ENCODE measurements around the gene FER.

FER gene

DNA sequence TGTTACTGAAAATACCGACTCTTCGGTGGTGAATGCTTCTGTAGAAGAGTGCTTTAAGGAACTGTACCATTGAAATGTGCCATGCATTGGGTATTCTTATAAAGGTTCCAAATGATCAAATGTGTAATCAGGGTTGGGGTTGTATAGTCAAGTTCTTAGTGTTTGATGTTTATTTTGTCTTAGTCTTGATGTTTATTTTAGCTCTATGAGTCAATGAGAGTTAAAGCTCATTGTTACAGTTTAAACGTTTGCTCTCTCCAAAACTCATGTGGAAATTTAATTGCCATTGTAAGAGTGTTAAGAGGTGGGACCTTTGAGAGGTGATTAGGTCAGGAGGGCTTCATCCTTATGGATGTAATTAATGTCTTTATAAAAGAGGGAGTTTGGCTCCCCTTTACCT is 153.0 kb downstream of the FER start:
- H3K4me3 Mint-ChIP-seq, result no peak overlapping the region
- peaks cover 8% of the 10 kb centered on the region for H3K4me1 Mint-ChIP-seq
- ATAC-seq (ENCODE audit: low read depth) (no peak), DNase-seq (ENCODE audit: low spot score in 2 of 2) (no peak)
- no peaks in the 10 kb centered on the region for H3K27me3 Mint-ChIP-seq
- no peak overlapping the region for H3K27ac Mint-ChIP-seq
- peaks cover 17% of the 10 kb centered on the region for H3K36me3 Mint-ChIP-seq
- H3K9me3 Mint-ChIP-seq, result no peaks in the 10 kb centered on the region

GRCh38 chr5:108905805-108906204 is 158.1 kb downstream of the FER start:
- no peak for DNase-seq (ENCODE audit: low spot score in 2 of 2)
- Mint-ChIP-seq H3K9me3 (peaks cover 2% of the 10 kb centered on the region), H3K27me3 (no peaks in the 10 kb centered on the region), H3K36me3 (peaks cover 11% of the 10 kb centered on the region), H3K4me3 (no peak overlapping the region), H3K4me1 (no peaks in the 10 kb centered on the region), H3K27ac (no peak overlapping the region)
- ATAC-seq (ENCODE audit: low read depth), result no peak

DNA sequence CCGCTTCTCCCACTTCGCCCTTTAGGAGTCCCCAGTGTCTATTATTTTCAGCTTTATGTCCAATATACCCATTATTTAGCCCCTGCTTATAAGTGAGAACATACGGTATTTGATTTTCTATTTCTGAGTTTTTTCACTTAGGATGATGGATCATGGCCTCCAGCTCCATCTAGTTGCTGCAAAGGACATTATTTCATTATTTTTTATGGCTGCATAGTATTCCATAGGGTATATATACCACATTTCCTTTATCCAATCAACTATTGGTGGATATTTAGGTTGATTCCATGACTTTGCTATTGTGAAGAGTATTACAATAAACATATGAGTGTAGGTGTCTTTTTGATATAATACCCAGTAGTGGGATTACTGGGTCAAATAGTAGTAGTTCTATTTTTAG is 162.9 kb downstream of the FER start:
- no peak for DNase-seq (ENCODE audit: low spot score in 2 of 2)
- no peaks in the 10 kb centered on the region for H3K27me3 Mint-ChIP-seq
- peaks cover 18% of the 10 kb centered on the region for H3K36me3 Mint-ChIP-seq
- peaks cover 5% of the 10 kb centered on the region for H3K9me3 Mint-ChIP-seq
- peaks cover 5% of the 10 kb centered on the region for H3K4me1 Mint-ChIP-seq
- H3K27ac Mint-ChIP-seq, result no peak overlapping the region
- no peak overlapping the region for H3K4me3 Mint-ChIP-seq
- ATAC-seq (ENCODE audit: low read depth), result no peak

- no peak for DNase-seq (ENCODE audit: low spot score in 2 of 2)
- peak; percentile 83 for ATAC-seq (ENCODE audit: low read depth)
- H3K36me3 Mint-ChIP-seq, result peaks cover 19% of the 10 kb centered on the region
- no peak overlapping the region for H3K4me3 Mint-ChIP-seq
- H3K27me3 Mint-ChIP-seq, result no peaks in the 10 kb centered on the region
- H3K27ac Mint-ChIP-seq, result no peak overlapping the region
- peaks cover 5% of the 10 kb centered on the region for H3K4me1 Mint-ChIP-seq
- peaks cover 5% of the 10 kb centered on the region for H3K9me3 Mint-ChIP-seq
Observed at GRCh38 chr5:108911055-108911454, 163.4 kb downstream of the FER start.

DNA sequence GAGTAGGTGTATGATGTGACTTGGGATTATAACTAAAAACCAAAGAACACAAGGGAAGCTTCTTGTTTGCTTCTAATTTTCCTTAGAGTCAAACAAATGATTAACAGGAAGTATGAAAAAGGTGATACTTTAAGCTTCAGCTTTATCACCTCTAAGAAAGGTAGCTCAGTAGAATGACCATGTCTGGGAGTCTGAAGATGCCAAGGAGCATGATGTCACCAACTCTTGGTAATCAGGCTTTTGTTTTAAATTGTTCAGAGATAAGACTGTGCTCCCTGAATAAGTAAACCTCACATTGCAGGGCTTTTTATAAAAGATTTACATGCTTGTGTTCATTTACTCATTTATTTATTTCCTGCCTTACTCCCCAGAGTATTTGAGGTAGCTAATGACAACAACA is 169.9 kb downstream of the FER start:
- Mint-ChIP-seq H3K9me3 (no peaks in the 10 kb centered on the region), H3K4me1 (no peaks in the 10 kb centered on the region), H3K27ac (no peak overlapping the region), H3K36me3 (peaks cover 5% of the 10 kb centered on the region), H3K27me3 (no peaks in the 10 kb centered on the region), H3K4me3 (no peak overlapping the region)
- DNase-seq (ENCODE audit: low spot score in 2 of 2) (no peak), ATAC-seq (ENCODE audit: low read depth) (no peak)

- no peak for DNase-seq (ENCODE audit: low spot score in 2 of 2)
- ATAC-seq (ENCODE audit: low read depth), result no peak
- Mint-ChIP-seq H3K4me3 (no peak overlapping the region), H3K27me3 (no peaks in the 10 kb centered on the region), H3K9me3 (no peaks in the 10 kb centered on the region), H3K27ac (no peak overlapping the region), H3K36me3 (peaks cover 2% of the 10 kb centered on the region), H3K4me1 (no peaks in the 10 kb centered on the region)
Observed at GRCh38 chr5:108919591-108920326, 172.1 kb downstream of the FER start.

- no peaks in the 10 kb centered on the region for H3K4me1 Mint-ChIP-seq
- ATAC-seq (ENCODE audit: low read depth), result no peak
- DNase-seq (ENCODE audit: low spot score in 2 of 2), result no peak
- no peak overlapping the region for H3K4me3 Mint-ChIP-seq
- no peaks in the 10 kb centered on the region for H3K9me3 Mint-ChIP-seq
- H3K27ac Mint-ChIP-seq, result no peak overlapping the region
- no peaks in the 10 kb centered on the region for H3K27me3 Mint-ChIP-seq
- no peaks in the 10 kb centered on the region for H3K36me3 Mint-ChIP-seq
Observed at GRCh38 chr5:108924457-108924961, 176.8 kb downstream of the FER start.

- no peaks in the 10 kb centered on the region for H3K27me3 Mint-ChIP-seq
- H3K9me3 Mint-ChIP-seq, result no peaks in the 10 kb centered on the region
- no peaks in the 10 kb centered on the region for H3K36me3 Mint-ChIP-seq
- H3K4me1 Mint-ChIP-seq, result no peaks in the 10 kb centered on the region
- no peak for DNase-seq (ENCODE audit: low spot score in 2 of 2)
- no peak for ATAC-seq (ENCODE audit: low read depth)
- no peak overlapping the region for H3K27ac Mint-ChIP-seq
- no peak overlapping the region for H3K4me3 Mint-ChIP-seq
Observed at GRCh38 chr5:108925073-108925472, 177.4 kb downstream of the FER start.

GRCh38 chr5:108930107-108930506 is 182.4 kb downstream of the FER start:
- H3K4me1 Mint-ChIP-seq, result no peaks in the 10 kb centered on the region
- H3K27ac Mint-ChIP-seq, result no peak overlapping the region
- no peak for DNase-seq (ENCODE audit: low spot score in 2 of 2)
- H3K36me3 Mint-ChIP-seq, result peaks cover 16% of the 10 kb centered on the region
- no peak overlapping the region for H3K4me3 Mint-ChIP-seq
- H3K27me3 Mint-ChIP-seq, result no peaks in the 10 kb centered on the region
- peaks cover 4% of the 10 kb centered on the region for H3K9me3 Mint-ChIP-seq
- ATAC-seq (ENCODE audit: low read depth), result no peak

DNA sequence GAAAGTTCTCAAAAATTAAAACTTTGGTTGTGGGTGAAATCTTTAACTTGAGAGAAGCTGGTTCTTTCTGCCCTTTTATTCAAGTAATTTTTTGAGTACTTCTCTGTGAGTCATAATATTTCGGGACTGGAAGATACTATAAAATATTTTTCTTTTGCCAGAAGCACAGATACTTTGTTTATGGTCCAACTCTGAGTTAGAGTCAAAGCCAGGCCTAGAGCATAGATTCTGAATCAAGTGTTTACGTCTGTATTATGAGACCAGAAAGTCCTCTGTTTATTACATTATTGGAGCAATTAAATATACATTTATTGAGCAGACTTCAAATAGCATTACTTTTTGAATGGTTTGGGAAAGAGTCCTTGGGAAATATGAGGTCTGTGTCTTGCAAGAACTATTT is 187.9 kb downstream of the FER start:
- Mint-ChIP-seq H3K4me1 (no peaks in the 10 kb centered on the region), H3K9me3 (peaks cover 2% of the 10 kb centered on the region), H3K27ac (no peak overlapping the region), H3K4me3 (no peak overlapping the region), H3K36me3 (peaks cover 18% of the 10 kb centered on the region), H3K27me3 (no peaks in the 10 kb centered on the region)
- ATAC-seq (ENCODE audit: low read depth), result no peak
- DNase-seq (ENCODE audit: low spot score in 2 of 2), result no peak

- no peaks in the 10 kb centered on the region for H3K4me1 Mint-ChIP-seq
- no peaks in the 10 kb centered on the region for H3K27me3 Mint-ChIP-seq
- H3K4me3 Mint-ChIP-seq, result no peak overlapping the region
- ATAC-seq (ENCODE audit: low read depth) (no peak), DNase-seq (ENCODE audit: low spot score in 2 of 2) (no peak)
- no peak overlapping the region for H3K27ac Mint-ChIP-seq
- peaks cover 14% of the 10 kb centered on the region for H3K36me3 Mint-ChIP-seq
- H3K9me3 Mint-ChIP-seq, result no peaks in the 10 kb centered on the region
Observed at GRCh38 chr5:108937221-108937620, 189.5 kb downstream of the FER start.

GRCh38 chr5:108940506-108940905 is 192.8 kb downstream of the FER start:
- no peak overlapping the region for H3K4me3 Mint-ChIP-seq
- DNase-seq (ENCODE audit: low spot score in 2 of 2) (no peak), ATAC-seq (ENCODE audit: low read depth) (no peak)
- no peaks in the 10 kb centered on the region for H3K9me3 Mint-ChIP-seq
- H3K27ac Mint-ChIP-seq, result no peak overlapping the region
- no peaks in the 10 kb centered on the region for H3K27me3 Mint-ChIP-seq
- H3K36me3 Mint-ChIP-seq, result peaks cover 6% of the 10 kb centered on the region
- no peaks in the 10 kb centered on the region for H3K4me1 Mint-ChIP-seq

GRCh38 chr5:108941746-108942145 is 194.0 kb downstream of the FER start:
- no peaks in the 10 kb centered on the region for H3K27me3 Mint-ChIP-seq
- H3K4me1 Mint-ChIP-seq, result no peaks in the 10 kb centered on the region
- H3K27ac Mint-ChIP-seq, result no peak overlapping the region
- no peak overlapping the region for H3K4me3 Mint-ChIP-seq
- ATAC-seq (ENCODE audit: low read depth) (no peak), DNase-seq (ENCODE audit: low spot score in 2 of 2) (no peak)
- no peaks in the 10 kb centered on the region for H3K9me3 Mint-ChIP-seq
- H3K36me3 Mint-ChIP-seq, result peaks cover 6% of the 10 kb centered on the region

DNA sequence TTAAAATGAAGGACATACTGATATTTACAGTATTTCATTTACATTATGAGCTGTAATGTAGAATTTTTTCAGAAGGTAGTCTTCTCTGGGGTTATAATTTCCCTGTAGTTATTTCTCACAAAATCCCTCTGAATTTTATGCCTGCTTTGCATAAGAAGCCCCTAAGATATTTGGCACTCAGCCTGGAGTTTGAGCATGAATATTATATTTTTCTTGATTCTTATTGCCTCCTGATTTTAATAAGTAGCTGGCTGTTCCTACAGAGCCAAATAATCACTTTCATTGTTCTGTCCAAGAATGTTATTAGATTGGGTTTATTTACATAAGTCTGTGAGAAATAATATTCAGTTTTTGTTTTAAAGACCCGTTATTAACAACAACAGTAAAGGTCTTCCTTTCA is 195.0 kb downstream of the FER start:
- no peaks in the 10 kb centered on the region for H3K27me3 Mint-ChIP-seq
- no peaks in the 10 kb centered on the region for H3K4me1 Mint-ChIP-seq
- DNase-seq (ENCODE audit: low spot score in 2 of 2) (no peak), ATAC-seq (ENCODE audit: low read depth) (no peak)
- peaks cover 9% of the 10 kb centered on the region for H3K36me3 Mint-ChIP-seq
- no peaks in the 10 kb centered on the region for H3K9me3 Mint-ChIP-seq
- no peak overlapping the region for H3K27ac Mint-ChIP-seq
- no peak overlapping the region for H3K4me3 Mint-ChIP-seq

DNA sequence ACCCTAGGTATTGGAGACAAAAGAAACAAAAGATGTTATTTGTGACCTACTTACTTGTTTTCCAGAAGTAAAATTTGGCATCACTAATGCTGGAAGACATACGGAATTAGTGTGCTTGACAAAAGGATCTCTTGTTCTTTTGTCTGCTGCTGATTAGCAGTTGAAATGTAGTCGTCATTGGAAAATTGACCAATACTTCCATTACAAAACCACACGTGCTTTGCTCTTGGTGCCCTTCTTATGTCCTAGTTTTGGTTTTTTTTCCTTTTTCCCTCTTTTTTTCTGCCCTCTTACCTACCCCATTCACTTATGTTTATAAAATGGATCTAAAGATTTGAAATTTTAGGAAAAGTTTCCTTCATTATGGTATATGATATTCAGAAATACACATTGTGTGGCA is 197.4 kb downstream of the FER start:
- DNase-seq (ENCODE audit: low spot score in 2 of 2) (no peak), ATAC-seq (ENCODE audit: low read depth) (no peak)
- H3K4me1 Mint-ChIP-seq, result no peaks in the 10 kb centered on the region
- H3K36me3 Mint-ChIP-seq, result peaks cover 7% of the 10 kb centered on the region
- H3K4me3 Mint-ChIP-seq, result no peak overlapping the region
- H3K27ac Mint-ChIP-seq, result no peak overlapping the region
- no peaks in the 10 kb centered on the region for H3K27me3 Mint-ChIP-seq
- H3K9me3 Mint-ChIP-seq, result no peaks in the 10 kb centered on the region

Data from memory B cell (primary cell).